Measurements from ENCODE around the gene PRX. TPM values are rescaled to one million over a fixed set of nuclear protein-coding genes. Genes with fewer than 3 reads are reported as not detected.

Gene PRX
- total and polyA plus RNA-seq, 2 of the 13 experiments (the other 11 are each of a cell fraction or from before 2014, with no cell fraction given) = 0.66 TPM

GRCh38 chr19:40425450-40426287 lies 12.5 kb upstream of the PRX start, which contains the start of gene SERTAD1 (continued):
- TF ChIP-seq, protein P1, sequence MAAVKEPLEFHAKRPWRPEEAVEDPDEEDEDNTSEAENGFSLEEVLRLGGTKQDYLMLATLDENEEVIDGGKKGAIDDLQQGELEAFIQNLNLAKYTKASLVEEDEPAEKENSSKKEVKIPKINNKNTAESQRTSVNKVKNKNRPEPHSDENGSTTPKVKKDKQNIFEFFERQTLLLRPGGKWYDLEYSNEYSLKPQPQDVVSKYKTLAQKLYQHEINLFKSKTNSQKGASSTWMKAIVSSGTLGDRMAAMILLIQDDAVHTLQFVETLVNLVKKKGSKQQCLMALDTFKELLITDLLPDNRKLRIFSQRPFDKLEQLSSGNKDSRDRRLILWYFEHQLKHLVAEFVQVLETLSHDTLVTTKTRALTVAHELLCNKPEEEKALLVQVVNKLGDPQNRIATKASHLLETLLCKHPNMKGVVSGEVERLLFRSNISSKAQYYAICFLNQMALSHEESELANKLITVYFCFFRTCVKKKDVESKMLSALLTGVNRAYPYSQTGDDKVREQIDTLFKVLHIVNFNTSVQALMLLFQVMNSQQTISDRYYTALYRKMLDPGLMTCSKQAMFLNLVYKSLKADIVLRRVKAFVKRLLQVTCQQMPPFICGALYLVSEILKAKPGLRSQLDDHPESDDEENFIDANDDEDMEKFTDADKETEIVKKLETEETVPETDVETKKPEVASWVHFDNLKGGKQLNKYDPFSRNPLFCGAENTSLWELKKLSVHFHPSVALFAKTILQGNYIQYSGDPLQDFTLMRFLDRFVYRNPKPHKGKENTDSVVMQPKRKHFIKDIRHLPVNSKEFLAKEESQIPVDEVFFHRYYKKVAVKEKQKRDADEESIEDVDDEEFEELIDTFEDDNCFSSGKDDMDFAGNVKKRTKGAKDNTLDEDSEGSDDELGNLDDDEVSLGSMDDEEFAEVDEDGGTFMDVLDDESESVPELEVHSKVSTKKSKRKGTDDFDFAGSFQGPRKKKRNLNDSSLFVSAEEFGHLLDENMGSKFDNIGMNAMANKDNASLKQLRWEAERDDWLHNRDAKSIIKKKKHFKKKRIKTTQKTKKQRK (IDR thresholded peaks at IDR 0.05; ENCODE audit: low read length) = no peak
- peak; percentile 90 for TF ChIP-seq DR1 (CRISPR knock-in tag; IDR thresholded peaks at IDR 0.05)
- TF ChIP-seq JUN (CRISPR knock-in tag; IDR thresholded peaks at IDR 0.05) = 0 out of 2 replicates have a peak, but pooled peaks have one; percentile 53
- TF ChIP-seq ZNF30 (CRISPR knock-in tag; IDR thresholded peaks at IDR 0.05) = no peak
- no peak for TF ChIP-seq ZNF383 (CRISPR knock-in tag; IDR thresholded peaks at IDR 0.05; ENCODE audit: borderline replicate concordance)
- peak; percentile 32 for TF ChIP-seq TEAD3 (CRISPR knock-in tag; optimal IDR thresholded peaks at IDR 0.05; ENCODE audit: borderline replicate concordance)
- no peak for TF ChIP-seq POGK (CRISPR knock-in tag; conservative IDR thresholded peaks at IDR 0.05)
- TF ChIP-seq SALL2 (CRISPR knock-in tag; IDR thresholded peaks at IDR 0.05) = no peak
- no peak for TF ChIP-seq RAD51 (IDR thresholded peaks at IDR 0.05; ENCODE audit: borderline replicate concordance)
- TF ChIP-seq SNAPC5 (CRISPR knock-in tag; IDR thresholded peaks at IDR 0.05; ENCODE audit: borderline replicate concordance) = no peak
- TF ChIP-seq TFDP1 (CRISPR knock-in tag; IDR thresholded peaks at IDR 0.05; ENCODE audit: borderline replicate concordance) = no peak; the same call in 1 of the 2 replicates
- no peak for TF ChIP-seq EP300 (IDR thresholded peaks at IDR 0.05; ENCODE audit: low read depth in 2 of 2, low read length in 2 of 2)
- TF ChIP-seq EP300 (CRISPR knock-in tag; IDR thresholded peaks at IDR 0.05; ENCODE audit: borderline replicate concordance) = no peak
- peak; percentile 34; the same call in 1 of the 2 replicates for TF ChIP-seq FOXK1 (CRISPR knock-in tag; IDR thresholded peaks at IDR 0.05; ENCODE audit: borderline replicate concordance, low read depth)
- TF ChIP-seq STAG1 (CRISPR knock-in tag; IDR thresholded peaks at IDR 0.05) = no peak
- no peak for TF ChIP-seq RFX3 (CRISPR knock-in tag; IDR thresholded peaks at IDR 0.05)
- TF ChIP-seq SNAPC4 (CRISPR knock-in tag; IDR thresholded peaks at IDR 0.05) = peak; percentile 96
- TF ChIP-seq CBFB (CRISPR knock-in tag; IDR thresholded peaks at IDR 0.05) = no peak

All from HepG2 (cell line).